Fibroblast of lung (primary cell): Measurements from ENCODE around the gene C3orf49. TPM values are rescaled to one million over a fixed set of nuclear protein-coding genes. Genes with fewer than 3 reads are reported as not detected.

ENCODE experiments used
- DNase-seq, 2 donors: peaks; one replicate each; pipeline versions ENCODE4 v3.0.0 to v3.0.0-alpha.2; 2010; ENCODE audit warnings: low read depth in 2 of 2
- H2AFZ ChIP-seq: 2 replicates; pipeline ENCODE4 v1.5.1; 2012; ENCODE audit warnings: low read length, control low read depth, inconsistent platforms
- H3K27ac ChIP-seq: 2 replicates; pipeline ENCODE4 v1.5.1; 2011; ENCODE audit warnings: low read length, control low read depth; ENCODE audit not compliant: insufficient read depth
- H3K27me3 ChIP-seq: 2 replicates; pipeline ENCODE4 v1.5.1; 2011; ENCODE audit warnings: mild to moderate bottlenecking, low read length; ENCODE audit not compliant: control insufficient read depth, insufficient read depth
- H3K36me3 ChIP-seq: 2 replicates; pipeline ENCODE4 v1.5.1; 2011; ENCODE audit warnings: low read length; ENCODE audit not compliant: control insufficient read depth, insufficient read depth
- H3K4me1 ChIP-seq: 2 replicates; pipeline ENCODE4 v1.5.1; 2011; ENCODE audit warnings: low read length; ENCODE audit not compliant: control insufficient read depth, insufficient read depth; ENCODE audit errors: extremely low read depth
- H3K4me2 ChIP-seq: 2 replicates; pipeline ENCODE4 v1.5.1; 2011; ENCODE audit warnings: low read length, control low read depth; ENCODE audit not compliant: insufficient read depth; ENCODE audit errors: extremely low read depth
- H3K4me3 ChIP-seq, 4 experiments: fragments of 200-600 bp in 1 of 4; sonication (generic) in 1 of 4; replicated peaks in 1 of 4; 2 replicates each; pipeline ENCODE4 v1.5.1; 2011 to 2016; ENCODE audit warnings: low read length in 4 of 4, low read depth in 3 of 4, mild to moderate bottlenecking in 3 of 4, control low read depth in 2 of 4, inconsistent platforms in 1 of 4, mixed read lengths in 1 of 4; ENCODE audit not compliant: insufficient read depth in 1 of 4; ENCODE audit errors: control extremely low read depth in 1 of 4
- H3K79me2 ChIP-seq: 2 replicates; pipeline ENCODE4 v1.5.1; 2012; ENCODE audit warnings: mild to moderate bottlenecking, low read length, inconsistent platforms; ENCODE audit not compliant: control insufficient read depth, insufficient read depth
- H3K9ac ChIP-seq: 2 replicates; pipeline ENCODE4 v1.5.1; 2011; ENCODE audit warnings: mild to moderate bottlenecking, low read length, control low read depth; ENCODE audit not compliant: insufficient read depth
- H3K9me3 ChIP-seq: 2 replicates; pipeline ENCODE4 v1.5.1; 2012; ENCODE audit warnings: low read depth, low read length; ENCODE audit not compliant: control insufficient read depth, insufficient read depth
- H4K20me1 ChIP-seq: 2 replicates; pipeline ENCODE4 v1.5.1; 2011; ENCODE audit warnings: low read length; ENCODE audit not compliant: control insufficient read depth, insufficient read depth; ENCODE audit errors: extremely low read depth
- CTCF ChIP-seq, 2 donors: IDR thresholded peaks in 1 of 2; conservative IDR thresholded peaks in 1 of 2; 1 replicate in 1 of 2; 2 replicates in 1 of 2; pipeline ENCODE4 v1.5.1; 2011 to 2012; ENCODE audit warnings: low read length in 2 of 2, control low read depth in 1 of 2, inconsistent platforms in 1 of 2, low read depth in 1 of 2, mild to moderate bottlenecking in 1 of 2
- EZH2 ChIP-seq: IDR thresholded peaks from 2 replicates; pipeline ENCODE4 v1.5.1; 2012; ENCODE audit warnings: low read length, control low read depth, mild to moderate bottlenecking; ENCODE audit errors: missing control alignments
- polyA plus RNA-seq, 2 donors: library from polyadenylated mRNA; depleted of rRNA in 1 of 2; stranded (reverse) in 1 of 2; unstranded in 1 of 2; fragments of >200 nt; gene quantifications; 2 replicates each; pipeline ENCODE4 v1.2.1, GENCODE V29; 2011 to 2012; ENCODE audit warnings: missing spikeins in 1 of 2
- total RNA-seq: library from RNA; depleted of rRNA; stranded (reverse); fragments of >200 nt; gene quantifications from 2 replicates; pipeline ENCODE4 v1.2.1, GENCODE V29; 2014

Gene C3orf49
- total and polyA plus RNA-seq, 2 donors (not counting 1 experiment from before 2014, with no cell fraction given): not detected

- Histone ChIP-seq H3K27ac (no peak overlapping the region), H3K4me3 (no peak overlapping the region), H3K79me2 (peaks cover 38% of the 10 kb centered on the region), H3K4me2 (no peak overlapping the region), H4K20me1 (no peaks in the 10 kb centered on the region), H3K27me3 (no peaks in the 10 kb centered on the region), H2AFZ (no peak overlapping the region), H3K36me3 (no peaks in the 10 kb centered on the region), H3K9ac (no peak overlapping the region), H3K9me3 (no peaks in the 10 kb centered on the region), H3K4me1 (peaks cover under 1% of the 10 kb centered on the region)
- TF ChIP-seq CTCF (conservative IDR thresholded peaks at IDR 0.05 in 1 of 2, IDR thresholded peaks at IDR 0.05 in 1 of 2; ENCODE audit: low read depth in 1 of 2, low read length in 2 of 2) (no peak), EZH2 (no peak)
- DNase-seq: no peak
These were observed 48.1 kb downstream of the C3orf49 start for GRCh38 chr3:63867225-63867624.

GRCh38 chr3:63869940-63870614 lies 51.0 kb downstream of the C3orf49 start:
- Histone ChIP-seq H3K36me3 (no peaks in the 10 kb centered on the region), H2AFZ (no peak overlapping the region), H3K9ac (no peak overlapping the region), H3K4me2 (no peak overlapping the region), H3K4me1 (peaks cover 6% of the 10 kb centered on the region), H3K9me3 (no peaks in the 10 kb centered on the region), H3K79me2 (peaks cover 37% of the 10 kb centered on the region), H3K27me3 (no peaks in the 10 kb centered on the region), H3K4me3 (no peak overlapping the region), H3K27ac (no peak overlapping the region), H4K20me1 (no peaks in the 10 kb centered on the region)
- DNase-seq: no peak
- TF ChIP-seq EZH2: no peak
- TF ChIP-seq CTCF (conservative IDR thresholded peaks at IDR 0.05 in 1 of 2, IDR thresholded peaks at IDR 0.05 in 1 of 2; ENCODE audit: low read depth in 1 of 2, low read length in 2 of 2): no peak

GRCh38 chr3:63870615-63871005 lies 51.5 kb downstream of the C3orf49 start:
- Histone ChIP-seq H3K4me2 (no peak overlapping the region), H3K79me2 (peaks cover 33% of the 10 kb centered on the region)

More at GRCh38 chr3:63870615-63871005, 51.5 kb downstream of the C3orf49 start:
- TF ChIP-seq CTCF (conservative IDR thresholded peaks at IDR 0.05 in 1 of 2, IDR thresholded peaks at IDR 0.05 in 1 of 2; ENCODE audit: low read depth in 1 of 2, low read length in 2 of 2) (no peak), EZH2 (no peak)
- Histone ChIP-seq H2AFZ (no peak overlapping the region), H4K20me1 (no peaks in the 10 kb centered on the region), H3K27ac (no peak overlapping the region), H3K4me3 (no peak overlapping the region), H3K9me3 (no peaks in the 10 kb centered on the region), H3K36me3 (no peaks in the 10 kb centered on the region), H3K27me3 (no peaks in the 10 kb centered on the region), H3K4me1 (peaks cover 6% of the 10 kb centered on the region), H3K9ac (no peak overlapping the region)
- DNase-seq: no peak
